MM.1S (cell line): ENCODE results near the gene LBX1.

Experiments
- DNase-seq: peaks from one replicate; pipeline ENCODE4 v3.0.0-alpha.2; 2015
- H2AFZ ChIP-seq: fragments of 300-600 bp; sonication (generic); 2 replicates; pipeline ENCODE4 v1.6.0; 2016; ENCODE audit warnings: antibody characterized with exemption, low read length
- H3F3A ChIP-seq: fragments of 300-600 bp; sonication (generic); 2 replicates; pipeline ENCODE4 v1.6.1; 2016; ENCODE audit warnings: mild to moderate bottlenecking, antibody characterized with exemption, low read length, moderate library complexity, mixed read lengths; ENCODE audit not compliant: insufficient read depth
- H3K27ac ChIP-seq: fragments of 300-600 bp; sonication (generic); 2 replicates; pipeline ENCODE4 v1.5.1; 2016; ENCODE audit warnings: mild to moderate bottlenecking, low read length
- H3K27me3 ChIP-seq: fragments of 300-600 bp; sonication (generic); replicated peaks from 2 replicates; pipeline ENCODE4 v1.6.0; 2016; ENCODE audit warnings: low read length; ENCODE audit not compliant: insufficient read depth
- H3K36me3 ChIP-seq: fragments of 300-600 bp; sonication (generic); replicated peaks from 2 replicates; pipeline ENCODE4 v1.6.1; 2016; ENCODE audit warnings: mild to moderate bottlenecking, low read length, mixed read lengths; ENCODE audit not compliant: insufficient read depth
- H3K4me1 ChIP-seq: fragments of 300-600 bp; sonication (generic); 2 replicates; pipeline ENCODE4 v1.6.1; 2016; ENCODE audit warnings: low read length, mixed read lengths
- H3K4me2 ChIP-seq: fragments of 300-600 bp; sonication (generic); 2 replicates; pipeline ENCODE4 v1.6.0; 2016; ENCODE audit warnings: low read depth, low read length
- H3K4me3 ChIP-seq: fragments of 300-600 bp; sonication (generic); 2 replicates; pipeline ENCODE4 v1.5.1; 2016; ENCODE audit warnings: low read length, mixed read lengths
- H3K79me2 ChIP-seq: fragments of 300-600 bp; sonication (generic); 2 replicates; pipeline ENCODE4 v1.6.1; 2016; ENCODE audit warnings: mixed run types, low read length, mixed read lengths
- H3K9ac ChIP-seq: fragments of 300-600 bp; sonication (generic); 2 replicates; pipeline ENCODE4 v1.6.1; 2016; ENCODE audit warnings: low read length, mixed read lengths
- H3K9me2 ChIP-seq: fragments of 300-600 bp; sonication (generic); replicated peaks from 2 replicates; pipeline ENCODE4 v1.6.1; 2016; ENCODE audit warnings: mild to moderate bottlenecking, low read length, mixed read lengths; ENCODE audit not compliant: insufficient read depth
- H3K9me3 ChIP-seq: fragments of 300-600 bp; sonication (generic); replicated peaks from 2 replicates; pipeline ENCODE4 v1.6.1; 2016; ENCODE audit warnings: mild to moderate bottlenecking, low read length, mixed read lengths; ENCODE audit not compliant: insufficient read depth
- H4K20me1 ChIP-seq: fragments of 300-600 bp; sonication (generic); 2 replicates; pipeline ENCODE4 v1.6.1; 2016; ENCODE audit warnings: mild to moderate bottlenecking, low read length, moderate library complexity, mixed read lengths; ENCODE audit not compliant: insufficient read depth
- EZH2 ChIP-seq: fragments of 300-600 bp; sonication (generic); optimal IDR thresholded peaks from 2 replicates; pipeline ENCODE3; 2017; ENCODE audit warnings: low read depth, mild to moderate bottlenecking, antibody characterized with exemption, low read length, mixed read lengths
- EZH2phosphoT487 ChIP-seq: fragments of 300-600 bp; sonication (generic); IDR thresholded peaks from 2 replicates; pipeline ENCODE4 v1.6.1; 2018; ENCODE audit warnings: antibody characterized with exemption, low read length
- TF ChIP-seq, protein P1 (sequence below): fragments of 300-600 bp; sonication (generic); IDR thresholded peaks from 2 replicates; pipeline ENCODE4 v1.5.1; 2016; ENCODE audit warnings: antibody characterized with exemption, low read length, mixed read lengths

The LBX1 gene

GRCh38 chr10:101183458-101184183 lies 45.6 kb downstream of the LBX1 start:
- no peaks in the 10 kb centered on the region for H3K9me2 ChIP-seq
- no peak overlapping the region for H3K4me2 ChIP-seq
- no peaks in the 10 kb centered on the region for H3K27me3 ChIP-seq
- TF ChIP-seq EZH2phosphoT487, result no peak
- TF ChIP-seq, protein P1, sequence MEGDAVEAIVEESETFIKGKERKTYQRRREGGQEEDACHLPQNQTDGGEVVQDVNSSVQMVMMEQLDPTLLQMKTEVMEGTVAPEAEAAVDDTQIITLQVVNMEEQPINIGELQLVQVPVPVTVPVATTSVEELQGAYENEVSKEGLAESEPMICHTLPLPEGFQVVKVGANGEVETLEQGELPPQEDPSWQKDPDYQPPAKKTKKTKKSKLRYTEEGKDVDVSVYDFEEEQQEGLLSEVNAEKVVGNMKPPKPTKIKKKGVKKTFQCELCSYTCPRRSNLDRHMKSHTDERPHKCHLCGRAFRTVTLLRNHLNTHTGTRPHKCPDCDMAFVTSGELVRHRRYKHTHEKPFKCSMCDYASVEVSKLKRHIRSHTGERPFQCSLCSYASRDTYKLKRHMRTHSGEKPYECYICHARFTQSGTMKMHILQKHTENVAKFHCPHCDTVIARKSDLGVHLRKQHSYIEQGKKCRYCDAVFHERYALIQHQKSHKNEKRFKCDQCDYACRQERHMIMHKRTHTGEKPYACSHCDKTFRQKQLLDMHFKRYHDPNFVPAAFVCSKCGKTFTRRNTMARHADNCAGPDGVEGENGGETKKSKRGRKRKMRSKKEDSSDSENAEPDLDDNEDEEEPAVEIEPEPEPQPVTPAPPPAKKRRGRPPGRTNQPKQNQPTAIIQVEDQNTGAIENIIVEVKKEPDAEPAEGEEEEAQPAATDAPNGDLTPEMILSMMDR, result no peak
- TF ChIP-seq EZH2, result no peak
- DNase-seq, result no peak
- no peaks in the 10 kb centered on the region for H3K9me3 ChIP-seq
- no peaks in the 10 kb centered on the region for H4K20me1 ChIP-seq
- H3K4me1 ChIP-seq, result no peaks in the 10 kb centered on the region
- no peak overlapping the region for H3K27ac ChIP-seq
- H3F3A ChIP-seq, result no peaks in the 10 kb centered on the region
- no peak overlapping the region for H3K4me3 ChIP-seq
- no peak overlapping the region for H3K9ac ChIP-seq
- no peaks in the 10 kb centered on the region for H3K79me2 ChIP-seq
- H2AFZ ChIP-seq, result no peak overlapping the region
- H3K36me3 ChIP-seq, result no peaks in the 10 kb centered on the region

DNA sequence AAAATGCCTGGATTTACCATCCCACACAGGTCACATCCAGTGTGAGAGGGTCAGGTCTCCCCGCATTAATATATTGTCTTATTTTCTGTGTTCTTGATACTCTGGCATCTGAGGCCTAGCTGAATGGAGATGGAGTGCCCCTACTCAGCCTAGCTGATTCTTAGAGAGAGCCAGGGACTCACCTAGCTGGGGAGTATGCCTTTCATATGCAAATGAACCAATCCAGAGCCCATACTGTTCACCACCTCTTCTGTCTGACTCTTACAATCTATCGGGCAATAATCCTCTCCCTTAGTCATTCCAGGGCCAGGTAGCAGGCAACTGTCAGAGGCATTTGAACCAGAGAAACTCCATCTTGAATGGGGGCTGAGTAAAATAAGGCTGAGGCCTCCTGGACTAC lies 46.3 kb downstream of the LBX1 start:
- Histone ChIP-seq H3K4me1 (no peaks in the 10 kb centered on the region), H3K36me3 (no peaks in the 10 kb centered on the region), H3K4me2 (no peak overlapping the region), H3K9ac (no peak overlapping the region), H3K9me2 (no peaks in the 10 kb centered on the region), H3F3A (no peaks in the 10 kb centered on the region), H3K27me3 (no peaks in the 10 kb centered on the region), H3K79me2 (no peaks in the 10 kb centered on the region), H3K9me3 (no peaks in the 10 kb centered on the region), H3K4me3 (no peak overlapping the region), H3K27ac (no peak overlapping the region), H4K20me1 (no peaks in the 10 kb centered on the region), H2AFZ (no peak overlapping the region)
- TF ChIP-seq, protein P1, result no peak
- TF ChIP-seq EZH2phosphoT487 (no peak), EZH2 (no peak)
- DNase-seq, result no peak
